Activated T-cell treated with anti-CD3 and anti-CD28 coated beads, Interleukin-2, amount 50 U/mL, for 4 hours (primary cell): ENCODE results near the gene C5orf63. TPM values are rescaled to one million over a fixed set of nuclear protein-coding genes. Genes with fewer than 3 reads are reported as not detected.

Experiments used
- total RNA-seq, 3 donors: library from RNA; stranded (reverse); gene quantifications; one replicate each; pipeline ENCODE4 v1.2.1, GENCODE V29; 2021

Gene C5orf63
- total RNA-seq, 3 donors from 2014 or later = 5.4 to 6.9 (median 6.1) TPM

Other genes starting within 250 kb of the C5orf63 start
- gene MARCHF3, start 42.9 kb downstream of the C5orf63 start, total RNA-seq = 1 to 10 TPM; 2.7 to 4.2 (median 3.3) TPM
- gene MEGF10, start 217.3 kb upstream of the C5orf63 start, total RNA-seq = not detected